ENCODE data around the gene SLC50A1. TPM values are rescaled to one million over a fixed set of nuclear protein-coding genes. Genes with fewer than 3 reads are reported as not detected.
"Not testable (repeated sequence)": the region's sequence is repeated elsewhere in the genome, so short reads cannot be mapped to it uniquely, and the experiment has no call there.

The SLC50A1 gene
- polyA plus RNA-seq, 1 experiment: 31.4 TPM

GRCh38 chr1:155145491-155145890 lies 9.8 kb downstream of the SLC50A1 start:
- 0 out of 2 replicates have a peak, but pooled peaks have one; percentile 4 for TF ChIP-seq CTCF (IDR thresholded peaks at IDR 0.05; ENCODE audit: low read depth, low read length)
- DNase-seq (ENCODE audit: low read depth, low spot score): no peak
- ChIA-PET CTCF (interaction anchor here (1.3 to 1.4 kb wide), 2 partner anchors 27 to 54 kb away, joined by 4 to 5 read pairs; partner anchors contain the start of gene KRTCAP2), POLR2A (no interaction called here)
- H3K27ac ChIP-seq (ENCODE audit: low read depth, low read length): no peak overlapping the region
- H3K4me3 ChIP-seq (ENCODE audit: low read depth, low read length): no peak overlapping the region
- H3K27me3 ChIP-seq (ENCODE audit: control insufficient read depth, insufficient read depth, low read length): peaks cover 21% of the 10 kb centered on the region
- no peaks in the 10 kb centered on the region for H3K9me3 ChIP-seq (ENCODE audit: control insufficient read depth, insufficient read depth, low read length)

- POLR2A ChIA-PET; H3K27ac ChIP-seq (ENCODE audit: low read depth, low read length); H3K4me3 ChIP-seq (ENCODE audit: low read depth, low read length); DNase-seq (ENCODE audit: low read depth, low spot score); H3K27me3 ChIP-seq (ENCODE audit: control insufficient read depth, insufficient read depth, low read length); H3K9me3 ChIP-seq (ENCODE audit: control insufficient read depth, insufficient read depth, low read length): not testable (repeated sequence)
- CTCF ChIA-PET: interaction anchor here (1.8 kb wide), 1 partner anchor 11 kb away, joined by 5 read pairs; no protein-coding TSS in a partner anchor
These were observed 20.5 kb downstream of the SLC50A1 start for GRCh38 chr1:155155996-155156643.

GRCh38 chr1:155158991-155159390 lies 23.3 kb downstream of the SLC50A1 start:
- no peak for TF ChIP-seq CTCF (IDR thresholded peaks at IDR 0.05; ENCODE audit: low read depth, low read length)
- peaks cover 9% of the 10 kb centered on the region for H3K27me3 ChIP-seq (ENCODE audit: control insufficient read depth, insufficient read depth, low read length)
- ChIA-PET POLR2A (interaction anchor here (0.7 kb wide), 1 partner anchor 115 kb away, joined by 4 read pairs; the partner anchor contains the start of gene CLK2), CTCF (no interaction called here)
- no peak for DNase-seq (ENCODE audit: low read depth, low spot score)
- H3K27ac ChIP-seq (ENCODE audit: low read depth, low read length): peak overlapping the region; percentile 21
- H3K4me3 ChIP-seq (ENCODE audit: low read depth, low read length): no peak overlapping the region
- H3K9me3 ChIP-seq (ENCODE audit: control insufficient read depth, insufficient read depth, low read length): no peaks in the 10 kb centered on the region

GRCh38 chr1:155160128-155160527 lies 24.5 kb downstream of the SLC50A1 start:
- no peak for DNase-seq (ENCODE audit: low read depth, low spot score)
- no peak overlapping the region for H3K27ac ChIP-seq (ENCODE audit: low read depth, low read length)
- peaks cover 5% of the 10 kb centered on the region for H3K27me3 ChIP-seq (ENCODE audit: control insufficient read depth, insufficient read depth, low read length)
- no peak for TF ChIP-seq CTCF (IDR thresholded peaks at IDR 0.05; ENCODE audit: low read depth, low read length)
- no peak overlapping the region for H3K4me3 ChIP-seq (ENCODE audit: low read depth, low read length)
- no peaks in the 10 kb centered on the region for H3K9me3 ChIP-seq (ENCODE audit: control insufficient read depth, insufficient read depth, low read length)
- POLR2A ChIA-PET: no interaction called here
- CTCF ChIA-PET: interaction anchor here (0.9 to 1.0 kb wide), 2 partner anchors 9 to 65 kb away, joined by 3 read pairs; no protein-coding TSS in a partner anchor

GRCh38 chr1:155162631-155163030 lies 27.0 kb downstream of the SLC50A1 start:
- ChIA-PET CTCF (interaction anchor here (0.7 to 12.4 kb wide), 3 partner anchors 10 to 72 kb away, joined by 6 to 317 read pairs (median 8); partner anchors contain the start of gene KRTCAP2), POLR2A (interaction anchor here (0.8 kb wide), 1 partner anchor 11 kb away, joined by 7 read pairs; no protein-coding TSS in a partner anchor)
- not testable (repeated sequence) for H3K27ac ChIP-seq (ENCODE audit: low read depth, low read length); H3K9me3 ChIP-seq (ENCODE audit: control insufficient read depth, insufficient read depth, low read length); H3K4me3 ChIP-seq (ENCODE audit: low read depth, low read length); DNase-seq (ENCODE audit: low read depth, low spot score); H3K27me3 ChIP-seq (ENCODE audit: control insufficient read depth, insufficient read depth, low read length)

- POLR2A ChIA-PET: not testable (repeated sequence)
These were observed 28.1 kb downstream of the SLC50A1 start for GRCh38 chr1:155163785-155164184.

GRCh38 chr1:155164625-155165024 lies 29.0 kb downstream of the SLC50A1 start:
- CTCF ChIA-PET: interaction anchor here (1.2 to 12.4 kb wide), 2 partner anchors 30 to 74 kb away, joined by 4 to 317 read pairs; no protein-coding TSS in a partner anchor
- H3K9me3 ChIP-seq (ENCODE audit: control insufficient read depth, insufficient read depth, low read length); H3K27me3 ChIP-seq (ENCODE audit: control insufficient read depth, insufficient read depth, low read length); DNase-seq (ENCODE audit: low read depth, low spot score); H3K27ac ChIP-seq (ENCODE audit: low read depth, low read length); H3K4me3 ChIP-seq (ENCODE audit: low read depth, low read length); POLR2A ChIA-PET: not testable (repeated sequence)

More at GRCh38 chr1:155163785-155164184, 28.1 kb downstream of the SLC50A1 start:
- not testable (repeated sequence) for H3K4me3 ChIP-seq (ENCODE audit: low read depth, low read length); H3K27me3 ChIP-seq (ENCODE audit: control insufficient read depth, insufficient read depth, low read length); DNase-seq (ENCODE audit: low read depth, low spot score); H3K9me3 ChIP-seq (ENCODE audit: control insufficient read depth, insufficient read depth, low read length); H3K27ac ChIP-seq (ENCODE audit: low read depth, low read length)
- CTCF ChIA-PET: interaction anchor here (1.2 to 12.4 kb wide), 3 partner anchors 9 to 73 kb away, joined by 4 to 317 read pairs (median 8); partner anchors contain the start of gene KRTCAP2

Data from AG04450 (cell line).